Muscle layer of colon (tissue), 2 donors: ENCODE data around the gene ENG.
A peak's percentile ranks its signal among the peaks of the same experiment; 100 is the strongest.
"Not testable (repeated sequence)": the region's sequence is repeated elsewhere in the genome, so short reads cannot be mapped to it uniquely, and the experiment has no call there.

Experiments used
- H3K27ac ChIP-seq: one replicate; pipeline ENCODE4 v1.7.0; 2013; ENCODE audit warnings: low read depth, mild to moderate bottlenecking, low read length, moderate library complexity
- H3K27me3 ChIP-seq, 2 donors: one replicate each; pipeline ENCODE4 v1.7.0; 2013; ENCODE audit warnings: low read length in 2 of 2, mild to moderate bottlenecking in 2 of 2; ENCODE audit not compliant: insufficient read depth in 2 of 2, control insufficient read depth in 1 of 2
- H3K36me3 ChIP-seq: one replicate; pipeline ENCODE4 v1.7.0; 2013; ENCODE audit warnings: mild to moderate bottlenecking, low read length; ENCODE audit not compliant: insufficient read depth
- H3K4me1 ChIP-seq: one replicate; pipeline ENCODE4 v1.7.0; 2013; ENCODE audit warnings: mild to moderate bottlenecking, low read length; ENCODE audit not compliant: insufficient read depth
- H3K4me3 ChIP-seq, 2 donors: one replicate each; pipeline ENCODE4 v1.7.0; 2013; ENCODE audit warnings: low read length in 2 of 2, low read depth in 1 of 2, mild to moderate bottlenecking in 1 of 2, moderate library complexity in 1 of 2
- H3K9ac ChIP-seq: one replicate; pipeline ENCODE4 v1.7.0; 2013; ENCODE audit warnings: low read length
- H3K9me3 ChIP-seq: one replicate; pipeline ENCODE4 v1.7.0; 2013; ENCODE audit warnings: mild to moderate bottlenecking, low read length
- donor health status: abdominal sarcoma.
- donor health status: Adenocarcinoma of cecum.

The ENG gene

GRCh38 chr9:127887792-127888191 is 33.3 kb upstream of the ENG start:
- H3K4me1 ChIP-seq = no peaks in the 10 kb centered on the region
- no peak overlapping the region for H3K4me3 ChIP-seq
- peaks cover 46% of the 10 kb centered on the region for H3K36me3 ChIP-seq
- H3K27ac ChIP-seq = no peak overlapping the region
- no peaks in the 10 kb centered on the region for H3K9me3 ChIP-seq
- no peak overlapping the region for H3K9ac ChIP-seq
- H3K27me3 ChIP-seq = no peaks in the 10 kb centered on the region

- no peak overlapping the region for H3K9ac ChIP-seq
Observed at GRCh38 chr9:127886401-127886972, 32.0 kb upstream of the ENG start.

GRCh38 chr9:127885508-127886281 is 31.2 kb upstream of the ENG start:
- Histone ChIP-seq H3K27me3 (no peaks in the 10 kb centered on the region), H3K27ac (no peak overlapping the region), H3K9ac (no peak overlapping the region), H3K4me3 (no peak overlapping the region), H3K4me1 (no peaks in the 10 kb centered on the region), H3K9me3 (no peaks in the 10 kb centered on the region), H3K36me3 (peaks cover 35% of the 10 kb centered on the region)

More at GRCh38 chr9:127886401-127886972, 32.0 kb upstream of the ENG start:
- Histone ChIP-seq H3K27ac (no peak overlapping the region), H3K4me3 (no peak overlapping the region), H3K9me3 (no peaks in the 10 kb centered on the region), H3K4me1 (no peaks in the 10 kb centered on the region), H3K27me3 (no peaks in the 10 kb centered on the region), H3K36me3 (peaks cover 40% of the 10 kb centered on the region)

GRCh38 chr9:127884976-127885490 is 30.6 kb upstream of the ENG start:
- Histone ChIP-seq H3K27me3 (no peaks in the 10 kb centered on the region), H3K4me1 (no peaks in the 10 kb centered on the region), H3K9me3 (no peaks in the 10 kb centered on the region), H3K9ac (no peak overlapping the region), H3K27ac (no peak overlapping the region), H3K4me3 (no peak overlapping the region), H3K36me3 (peaks cover 28% of the 10 kb centered on the region)

GRCh38 chr9:127884427-127884911 is 30.0 kb upstream of the ENG start:
- Histone ChIP-seq H3K9me3 (no peaks in the 10 kb centered on the region), H3K4me3 (no peak overlapping the region), H3K9ac (no peak overlapping the region), H3K27me3 (no peaks in the 10 kb centered on the region), H3K27ac (no peak overlapping the region), H3K4me1 (no peaks in the 10 kb centered on the region), H3K36me3 (peaks cover 25% of the 10 kb centered on the region)

- Histone ChIP-seq H3K9me3 (no peaks in the 10 kb centered on the region), H3K27ac (no peak overlapping the region), H3K4me3 (no peak overlapping the region), H3K36me3 (peaks cover 25% of the 10 kb centered on the region), H3K9ac (no peak overlapping the region), H3K27me3 (no peaks in the 10 kb centered on the region), H3K4me1 (no peaks in the 10 kb centered on the region)
Observed at GRCh38 chr9:127883959-127884358, 29.5 kb upstream of the ENG start.

- H3K9me3 ChIP-seq, H3K9ac ChIP-seq, H3K27ac ChIP-seq, H3K27me3 ChIP-seq, H3K4me3 ChIP-seq: not testable (repeated sequence)
- peaks cover 14% of the 10 kb centered on the region for H3K4me1 ChIP-seq
- H3K36me3 ChIP-seq = peaks cover 11% of the 10 kb centered on the region
Observed at GRCh38 chr9:127881715-127882114, 27.3 kb upstream of the ENG start.

- no peaks in the 10 kb centered on the region for H3K27me3 ChIP-seq
- H3K36me3 ChIP-seq = no peaks in the 10 kb centered on the region
- H3K4me1 ChIP-seq = peaks cover 30% of the 10 kb centered on the region
- no peak overlapping the region for H3K27ac ChIP-seq
- no peak overlapping the region for H3K9ac ChIP-seq
- H3K4me3 ChIP-seq = no peak overlapping the region
- no peaks in the 10 kb centered on the region for H3K9me3 ChIP-seq
Observed at GRCh38 chr9:127880143-127880542, 25.7 kb upstream of the ENG start.

GRCh38 chr9:127878652-127879390 is 24.4 kb upstream of the ENG start:
- H3K4me3 ChIP-seq = no peak overlapping the region
- H3K27ac ChIP-seq = no peak overlapping the region
- peak overlapping the region; percentile 9 for H3K9ac ChIP-seq
- no peaks in the 10 kb centered on the region for H3K9me3 ChIP-seq
- H3K36me3 ChIP-seq = no peaks in the 10 kb centered on the region
- H3K4me1 ChIP-seq = peaks cover 43% of the 10 kb centered on the region
- H3K27me3 ChIP-seq = no peaks in the 10 kb centered on the region

- Histone ChIP-seq H3K9ac (peak overlapping the region; percentile 87), H3K9me3 (no peaks in the 10 kb centered on the region), H3K27ac (peak overlapping the region; percentile 86), H3K36me3 (no peaks in the 10 kb centered on the region), H3K4me1 (peaks cover 50% of the 10 kb centered on the region), H3K4me3 (peak overlapping the region; percentile 77 to 78), H3K27me3 (no peaks in the 10 kb centered on the region)
Observed at GRCh38 chr9:127878001-127878651, 23.7 kb upstream of the ENG start.

GRCh38 chr9:127877566-127877998 is 23.1 kb upstream of the ENG start, which contains the start of gene AK1:
AK1 (minus strand) TSS chr9:127877675; CDS start chr9:127874617, 3,058 bp downstream.
- Histone ChIP-seq H3K36me3 (no peaks in the 10 kb centered on the region), H3K4me1 (peaks cover 50% of the 10 kb centered on the region), H3K9ac (peak within 1 kb of the TSS; percentile 87), H3K9me3 (no peaks in the 10 kb centered on the region), H3K4me3 (peak within 1 kb of the TSS; percentile 77 to 78), H3K27me3 (no peaks in the 10 kb centered on the region), H3K27ac (peak within 1 kb of the TSS; percentile 86)
